Pericardium fibroblast (primary cell): ENCODE measurements around the gene SERINC2. TPM values are rescaled to one million over a fixed set of nuclear protein-coding genes. Genes with fewer than 3 reads are reported as not detected.

Experiments
- total RNA-seq: library from RNA; depleted of rRNA; stranded (reverse); fragments of >200 nt; gene quantifications from 2 replicates; pipeline ENCODE4 v1.2.3, GENCODE V29; 2015

SERINC2 gene
- total RNA-seq: 13.0 and 20.5 TPM in 2 replicates

DNA sequence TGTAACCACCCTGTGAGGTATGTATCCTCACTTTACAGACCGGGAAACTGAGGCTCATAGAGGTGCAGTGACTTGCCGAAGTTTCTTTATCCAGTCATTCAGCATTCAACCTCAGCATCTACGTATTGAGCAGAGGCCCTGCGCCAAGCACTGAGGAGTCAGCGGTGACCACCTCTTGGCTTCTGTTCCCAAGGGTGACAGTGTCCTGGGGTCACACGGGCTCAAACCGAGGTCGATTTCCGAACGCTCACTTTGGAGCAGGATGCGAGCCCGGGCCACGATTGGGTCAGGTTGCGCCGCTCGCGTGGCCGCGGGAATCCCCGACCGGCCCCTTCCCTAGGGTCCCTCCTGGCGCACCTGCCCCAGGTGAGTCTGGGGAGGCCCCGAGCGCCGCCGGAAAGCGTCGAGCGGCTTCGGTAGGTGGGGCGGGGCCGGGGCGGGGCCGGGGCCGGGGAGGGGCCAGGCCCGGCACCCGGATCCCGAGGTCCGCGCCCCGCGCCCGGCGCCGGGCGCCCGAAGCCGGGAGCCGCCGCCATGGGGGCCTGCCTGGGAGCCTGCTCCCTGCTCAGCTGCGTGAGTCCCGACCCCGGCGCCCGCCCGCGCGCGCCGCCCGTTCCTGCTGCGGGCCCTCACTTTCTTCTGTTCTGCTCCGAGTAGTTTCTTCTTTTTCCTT lies at the start of gene SERINC2:
Gene SERINC2 (plus strand): TSS at position 482 of the 673 bp plus-strand sequence. CDS start 53 bp downstream, at position 535.

DNA sequence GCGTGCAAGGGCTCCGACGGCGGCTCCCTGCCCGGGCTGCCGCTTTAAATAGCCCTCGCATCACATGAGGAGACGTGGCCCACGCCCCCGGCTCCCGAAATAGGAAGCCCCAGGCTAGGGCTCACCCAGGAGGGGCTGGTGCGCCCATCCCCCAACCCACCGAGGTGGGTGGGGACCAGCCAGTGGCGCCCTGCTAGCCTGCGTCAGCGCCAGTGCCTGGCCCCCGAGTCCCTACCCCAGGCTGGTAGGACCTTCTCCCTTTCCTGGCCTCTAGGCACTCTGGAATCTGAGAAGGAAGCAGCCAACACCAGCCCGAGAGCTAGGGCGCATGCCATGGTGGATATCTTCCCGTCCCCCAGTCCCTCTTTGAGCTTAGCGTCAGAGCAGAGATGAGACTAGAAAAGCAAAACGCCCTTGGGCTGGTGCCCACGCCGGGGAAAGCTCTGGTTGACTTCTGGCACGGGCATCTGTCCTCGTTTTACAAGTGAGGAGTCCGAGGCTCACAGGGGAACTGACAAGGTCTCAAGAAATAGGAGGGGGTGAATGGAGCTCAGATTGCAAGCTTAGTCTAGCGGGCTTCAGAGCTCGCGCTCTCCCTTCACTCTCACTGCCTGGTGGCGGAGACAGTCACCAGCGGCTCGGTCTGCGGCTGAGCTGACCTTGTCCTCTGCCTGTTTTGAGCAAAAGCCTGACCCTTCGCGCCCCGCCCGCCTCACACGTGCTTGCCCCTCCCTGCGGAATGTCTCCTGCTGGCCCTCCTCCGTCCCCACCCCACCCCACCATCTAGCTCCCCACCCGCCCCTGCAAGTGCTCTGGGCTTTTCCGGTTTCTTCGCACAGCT lies 39.7 kb upstream of the SERINC2 start, which contains the start of gene FABP3:
Gene FABP3 (minus strand): TSS at position 21 of the 841 bp plus-strand sequence. CDS start 62 bp downstream, outside the sequence.

Other genes starting within 250 kb of the SERINC2 start
- 0.35 and 0.43 TPM in 2 replicates for gene NKAIN1, start 173.3 kb upstream of the SERINC2 start, total RNA-seq
- gene SNRNP40, start 116.4 kb upstream of the SERINC2 start, total RNA-seq: 51.2 and 58.9 TPM in 2 replicates
- gene ZCCHC17, start 116.2 kb upstream of the SERINC2 start, total RNA-seq: 24.2 and 31.9 TPM in 2 replicates
- gene FABP3, start 40.1 kb upstream of the SERINC2 start, total RNA-seq: 135 and 247 TPM in 2 replicates
- 9.1 and 65.9 TPM in 2 replicates for gene TINAGL1, start 163.3 kb downstream of the SERINC2 start, total RNA-seq
- gene HCRTR1, start 204.5 kb downstream of the SERINC2 start, total RNA-seq: 0.70 TPM in 1 of 2 replicates, not detected in the other
- gene PEF1, start 231.7 kb downstream of the SERINC2 start, total RNA-seq: 50.1 and 51.6 TPM in 2 replicates